ENCODE measurements around the gene HAUS7.
"Not testable (repeated sequence)": the region's sequence is repeated elsewhere in the genome, so short reads cannot be mapped to it uniquely, and the experiment has no call there.

Gene HAUS7

GRCh38 chrX:153404333-153404732 is 66.0 kb downstream of the HAUS7 start:
- not testable (repeated sequence) for DNase-seq (ENCODE audit: low read depth, low spot score)

GRCh38 chrX:153401133-153401764 is 69.1 kb downstream of the HAUS7 start, which contains the start of gene PNMA6E:
Gene PNMA6E (minus strand): TSS chrX:153401350. CDS start chrX:153398849, 2,501 bp downstream.
- DNase-seq (ENCODE audit: low read depth, low spot score) = no peak
- H3K4me3 ChIP-seq (ENCODE audit: low read length) = no peak within 1 kb of the TSS

More at GRCh38 chrX:153404333-153404732, 66.0 kb downstream of the HAUS7 start:
- H3K4me3 ChIP-seq (ENCODE audit: low read length) = not testable (repeated sequence)

DNA sequence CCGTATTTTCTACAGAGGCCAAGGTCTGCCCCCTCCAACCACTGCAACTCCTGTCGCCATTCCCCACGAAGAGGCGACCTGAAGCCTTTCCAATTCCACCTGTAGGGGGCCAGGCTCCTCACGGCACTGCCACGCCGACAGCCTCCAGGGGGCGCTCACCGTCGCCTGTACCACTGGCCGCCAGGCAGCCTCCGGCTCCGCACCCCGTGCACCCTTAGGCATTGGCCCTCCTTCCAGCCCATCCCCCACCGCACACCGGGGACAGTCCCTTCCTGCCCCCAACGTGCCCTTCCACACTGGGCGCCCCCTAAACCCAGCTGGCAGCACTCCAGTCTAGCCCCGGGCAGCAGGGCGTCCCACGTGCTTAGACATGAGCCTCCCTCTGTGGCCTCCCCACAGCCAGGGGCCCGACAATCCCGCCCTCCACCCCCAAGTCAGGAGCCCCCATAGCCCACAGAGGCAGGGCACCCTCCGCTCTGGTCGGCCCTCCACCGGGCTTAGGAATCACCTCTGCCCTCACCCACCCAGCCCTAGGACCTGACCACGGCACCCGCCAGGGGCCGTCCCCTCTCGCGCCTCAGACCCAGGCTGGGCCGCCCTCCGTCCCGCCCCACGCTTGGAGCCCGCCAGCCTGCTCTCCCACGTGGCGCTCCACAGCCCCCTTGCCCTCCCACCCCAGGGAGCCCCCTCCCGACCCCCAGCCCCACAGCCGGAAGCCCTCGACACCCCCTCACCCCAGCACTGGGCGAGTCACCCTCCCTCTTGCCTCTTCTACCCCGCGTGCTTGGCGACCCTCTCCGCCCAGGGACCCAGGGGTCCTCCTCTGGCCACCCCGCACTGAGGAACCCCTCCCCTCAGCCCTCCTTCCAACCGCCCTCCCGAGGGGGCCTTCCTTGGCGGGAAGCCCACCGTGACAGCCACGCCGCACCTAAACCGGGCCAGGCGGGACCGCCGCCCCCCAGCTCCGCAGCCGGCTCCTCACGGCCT is 69.9 kb downstream of the HAUS7 start:
- H3K4me3 ChIP-seq (ENCODE audit: low read length) = no peak overlapping the region
- DNase-seq (ENCODE audit: low read depth, low spot score) = peak; percentile 41

DNA sequence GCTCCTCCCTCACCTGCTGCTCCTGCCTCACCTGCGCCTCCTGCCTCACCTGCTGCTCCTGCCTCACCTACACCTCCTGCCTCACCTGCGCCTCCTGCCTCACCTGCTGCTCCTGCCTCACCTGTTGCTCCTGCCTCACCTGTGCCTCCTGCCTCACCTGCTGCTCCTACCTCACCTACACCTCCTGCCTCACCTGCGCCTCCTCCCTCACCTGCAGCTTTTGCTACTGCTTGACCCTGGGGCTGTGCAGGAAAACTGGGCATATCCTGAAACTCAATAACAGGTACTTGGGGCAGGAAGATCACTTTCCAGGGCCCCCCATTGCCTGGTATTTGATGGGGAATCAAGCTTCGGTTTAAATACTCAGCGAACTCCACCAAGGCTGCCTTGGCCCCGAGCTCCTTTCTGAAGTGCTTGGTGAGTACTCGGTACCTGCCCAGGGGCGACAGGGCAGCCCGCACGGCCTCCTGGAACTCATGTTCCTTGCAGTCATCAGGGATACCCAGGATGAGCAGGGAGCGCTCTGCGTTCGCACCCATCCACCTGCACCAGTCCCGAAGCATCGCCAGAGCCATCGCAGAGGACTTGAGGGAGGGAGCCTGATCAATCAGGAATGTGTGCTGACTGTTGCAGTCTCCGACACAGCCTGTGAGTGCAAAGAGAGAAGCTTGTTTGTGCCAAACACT is 72.0 kb downstream of the HAUS7 start:
- H3K4me3 ChIP-seq (ENCODE audit: low read length) = no peak overlapping the region
- no peak for DNase-seq (ENCODE audit: low read depth, low spot score)

Measured in Jurkat, Clone E6-1 (cell line).